Gastroesophageal sphincter (tissue), 4 donors: ENCODE data around the gene F2. TPM values are rescaled to one million over a fixed set of nuclear protein-coding genes. Genes with fewer than 3 reads are reported as not detected.

ENCODE experiments used
- ATAC-seq: fragments of 150-250 bp; one replicate; pipeline ENCODE4 v1.9.1; 2016; ENCODE audit warnings: mild to moderate bottlenecking, moderate library complexity
- H3K27ac ChIP-seq, 4 donors: fragments of 200-600 bp; sonication (generic) in 3 of 4; 1 replicate in 3 of 4; 2 replicates in 1 of 4; pipeline ENCODE4 v1.5.1; 2016 to 2019
- H3K27me3 ChIP-seq: fragments of 200-600 bp; sonication (generic); one replicate; pipeline ENCODE4 v1.5.1; 2019
- H3K36me3 ChIP-seq, 2 donors: fragments of 200-600 bp; sonication (generic); one replicate each; pipeline ENCODE4 v1.5.1; 2019; ENCODE audit warnings: control low read depth in 1 of 2
- H3K4me1 ChIP-seq, 3 donors: fragments of 200-600 bp; sonication (generic); 1 replicate in 2 of 3; 2 replicates in 1 of 3; pipeline ENCODE4 v1.5.1; 2016 to 2019; ENCODE audit warnings: control low read depth in 2 of 3
- H3K4me3 ChIP-seq, 2 donors: fragments of 200-600 bp; sonication (generic); one replicate each; pipeline ENCODE4 v1.5.1; 2019; ENCODE audit warnings: mild to moderate bottlenecking in 1 of 2, moderate library complexity in 1 of 2
- H3K9me3 ChIP-seq, 3 donors: fragments of 200-600 bp; sonication (generic); one replicate each; pipeline ENCODE4 v1.5.1; 2017 to 2019; ENCODE audit warnings: control low read depth in 2 of 3
- EP300 ChIP-seq: sonication (generic); formaldehyde crosslinking; IDR thresholded peaks from one replicate; pipeline ENCODE4 v1.6.1; 2017; ENCODE audit warnings: antibody characterized with exemption, mild to moderate bottlenecking
- POLR2A ChIP-seq, 2 donors: fragments of 450-650 bp; IDR thresholded peaks; one replicate each; pipeline ENCODE4 v1.6.1; 2017; ENCODE audit warnings: antibody characterized with exemption in 2 of 2, mild to moderate bottlenecking in 2 of 2, moderate library complexity in 1 of 2
- POLR2AphosphoS5 ChIP-seq: sonication (generic); formaldehyde crosslinking; IDR thresholded peaks from one replicate; pipeline ENCODE4 v1.6.1; 2017; ENCODE audit warnings: antibody characterized with exemption
- WGBS, 2 donors: methylation state at CpG; one replicate each; pipeline ENCODE4 v1.1.5; 2018; ENCODE audit warnings: low coverage in 1 of 2; 5-methylcytosine and 5-hydroxymethylcytosine counted together
- total RNA-seq, 4 donors: library from RNA; depleted of rRNA; stranded (reverse); fragments of >200 nt; gene quantifications; one replicate each; pipeline ENCODE4 v1.1.0, GENCODE V29; 2016
- TF ChIP-seq, protein P1 (sequence below), 4 experiments: fragments of 200-600 bp in 2 of 4; fragments of 450-650 bp in 2 of 4; sonication (generic) in 1 of 4; IDR thresholded peaks; one replicate each; pipeline ENCODE4 v1.5.1; 2017 to 2019; ENCODE audit warnings: antibody characterized with exemption in 4 of 4, mild to moderate bottlenecking in 2 of 4, moderate library complexity in 2 of 4

Gene F2
- total RNA-seq, 4 donors from 2014 or later = 0.62 to 3.6 TPM; not detected in 2

DNA sequence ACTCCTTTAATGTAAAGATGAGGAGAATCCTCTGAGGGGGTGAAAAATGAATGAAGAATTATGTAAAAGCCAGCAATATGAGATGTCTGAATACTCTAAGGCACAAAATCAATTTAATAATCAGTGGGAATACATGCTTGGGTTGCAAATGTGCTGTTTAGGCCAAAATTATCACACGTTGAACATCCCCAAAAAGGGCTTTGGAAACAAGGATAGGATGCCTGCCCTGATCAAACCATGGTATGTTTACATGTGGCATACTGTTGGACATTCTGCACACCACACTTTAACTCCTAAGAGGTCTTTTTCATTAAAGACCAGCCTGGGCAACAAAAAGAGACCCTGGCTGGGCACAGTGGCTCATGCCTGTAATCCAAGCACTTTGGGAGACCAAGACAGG lies 26.3 kb downstream of the F2 start:
- ATAC-seq = no peak
- Histone ChIP-seq H3K27ac (no peak overlapping the region), H3K36me3 (peaks cover 3 to 100% of the 10 kb centered on the region in 2 donors), H3K27me3 (no peaks in the 10 kb centered on the region), H3K4me1 (no peaks in the 10 kb centered on the region), H3K4me3 (no peak overlapping the region), H3K9me3 (no peaks in the 10 kb centered on the region)
- TF ChIP-seq POLR2A (IDR thresholded peaks at IDR 0.05) (no peak), POLR2AphosphoS5 (no peak), EP300 (no peak)
- TF ChIP-seq, protein P1, sequence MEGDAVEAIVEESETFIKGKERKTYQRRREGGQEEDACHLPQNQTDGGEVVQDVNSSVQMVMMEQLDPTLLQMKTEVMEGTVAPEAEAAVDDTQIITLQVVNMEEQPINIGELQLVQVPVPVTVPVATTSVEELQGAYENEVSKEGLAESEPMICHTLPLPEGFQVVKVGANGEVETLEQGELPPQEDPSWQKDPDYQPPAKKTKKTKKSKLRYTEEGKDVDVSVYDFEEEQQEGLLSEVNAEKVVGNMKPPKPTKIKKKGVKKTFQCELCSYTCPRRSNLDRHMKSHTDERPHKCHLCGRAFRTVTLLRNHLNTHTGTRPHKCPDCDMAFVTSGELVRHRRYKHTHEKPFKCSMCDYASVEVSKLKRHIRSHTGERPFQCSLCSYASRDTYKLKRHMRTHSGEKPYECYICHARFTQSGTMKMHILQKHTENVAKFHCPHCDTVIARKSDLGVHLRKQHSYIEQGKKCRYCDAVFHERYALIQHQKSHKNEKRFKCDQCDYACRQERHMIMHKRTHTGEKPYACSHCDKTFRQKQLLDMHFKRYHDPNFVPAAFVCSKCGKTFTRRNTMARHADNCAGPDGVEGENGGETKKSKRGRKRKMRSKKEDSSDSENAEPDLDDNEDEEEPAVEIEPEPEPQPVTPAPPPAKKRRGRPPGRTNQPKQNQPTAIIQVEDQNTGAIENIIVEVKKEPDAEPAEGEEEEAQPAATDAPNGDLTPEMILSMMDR (IDR thresholded peaks at IDR 0.05) = no peak
- 75 to 100% methylated on average over 1 of the region's 1 CpG for WGBS, 2 donors

DNA sequence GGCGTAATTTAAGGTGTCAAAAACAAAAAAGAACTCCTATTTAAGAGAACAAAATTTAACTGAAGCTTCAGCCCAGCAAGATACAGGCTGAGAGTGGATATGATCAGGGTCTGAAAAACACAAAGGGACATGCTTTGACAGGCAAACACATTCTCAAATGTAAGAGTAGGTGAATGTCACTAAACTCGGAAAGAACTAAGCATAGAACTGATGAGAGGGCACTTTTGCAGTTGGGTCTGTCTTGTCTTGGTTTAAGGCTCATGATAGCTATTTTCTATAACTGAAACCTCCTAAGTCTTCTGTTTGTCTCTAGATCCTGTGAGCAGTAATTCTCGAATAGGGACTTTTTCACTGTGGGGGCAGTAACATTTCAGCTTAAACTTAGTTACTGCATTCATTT lies 27.0 kb downstream of the F2 start:
- H3K4me3 ChIP-seq = no peak overlapping the region
- WGBS, 2 donors = 89 to 90% methylated on average over 3 of the region's 3 CpGs
- no peak overlapping the region for H3K27ac ChIP-seq
- H3K9me3 ChIP-seq = no peaks in the 10 kb centered on the region
- TF ChIP-seq EP300 = no peak
- TF ChIP-seq, protein P1 (IDR thresholded peaks at IDR 0.05) = no peak
- TF ChIP-seq POLR2AphosphoS5 = no peak
- TF ChIP-seq POLR2A (IDR thresholded peaks at IDR 0.05) = no peak
- H3K36me3 ChIP-seq = peaks cover 7 to 100% of the 10 kb centered on the region in 2 donors
- no peak for ATAC-seq
- no peaks in the 10 kb centered on the region for H3K27me3 ChIP-seq
- H3K4me1 ChIP-seq = no peaks in the 10 kb centered on the region

DNA sequence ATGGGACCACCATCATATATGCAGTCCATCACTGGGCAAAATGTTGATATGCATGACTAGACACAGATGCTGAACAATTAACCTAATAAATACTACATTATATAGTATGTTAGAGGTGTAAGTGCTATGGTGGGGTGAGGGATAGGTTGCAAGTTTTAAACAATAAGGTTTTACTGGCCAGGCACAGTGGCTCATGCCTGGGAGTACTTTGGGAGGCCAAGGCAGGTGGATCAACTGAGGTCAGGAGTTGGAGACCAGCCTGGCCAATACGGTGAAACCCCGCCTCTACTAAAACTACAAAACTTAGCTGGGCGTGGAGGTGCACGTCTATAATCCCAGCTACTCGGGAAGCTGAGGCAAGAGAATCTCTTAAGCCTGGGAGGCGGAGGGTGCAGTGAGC lies 28.1 kb downstream of the F2 start:
- WGBS, 2 donors = 86 to 94% methylated on average over 6 of the region's 6 CpGs
- Histone ChIP-seq H3K4me3 (no peak overlapping the region), H3K27ac (no peak overlapping the region), H3K27me3 (no peaks in the 10 kb centered on the region), H3K4me1 (no peaks in the 10 kb centered on the region), H3K36me3 (peaks cover 10 to 98% of the 10 kb centered on the region in 2 donors), H3K9me3 (no peaks in the 10 kb centered on the region)
- TF ChIP-seq POLR2A (IDR thresholded peaks at IDR 0.05) (no peak), EP300 (no peak), POLR2AphosphoS5 (no peak)
- TF ChIP-seq, protein P1 (IDR thresholded peaks at IDR 0.05) = no peak
- no peak for ATAC-seq

DNA sequence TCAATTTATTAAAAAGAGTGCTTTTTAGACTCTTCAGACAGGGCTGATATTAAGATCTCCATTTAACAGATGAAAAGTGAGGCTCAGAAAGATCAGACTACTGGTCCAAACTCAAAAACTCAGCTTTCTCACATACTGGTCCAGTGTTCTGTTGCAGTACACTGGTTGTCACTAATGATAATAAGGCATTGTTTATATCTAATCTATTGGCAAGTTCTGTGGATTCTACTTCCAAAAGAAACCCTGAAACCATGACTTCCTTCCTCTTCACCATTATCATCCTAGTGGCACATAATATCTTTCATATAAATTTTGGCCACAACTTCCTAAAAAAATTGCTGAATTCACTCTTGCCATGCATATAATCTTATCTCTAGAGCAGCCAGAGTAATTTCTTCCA lies 36.9 kb downstream of the F2 start:
- no peaks in the 10 kb centered on the region for H3K9me3 ChIP-seq
- no peak overlapping the region for H3K4me3 ChIP-seq
- no peaks in the 10 kb centered on the region for H3K27me3 ChIP-seq
- peaks cover 8 to 98% of the 10 kb centered on the region in 2 donors for H3K36me3 ChIP-seq
- TF ChIP-seq POLR2A (IDR thresholded peaks at IDR 0.05) (no peak), EP300 (no peak), POLR2AphosphoS5 (no peak)
- TF ChIP-seq, protein P1 (IDR thresholded peaks at IDR 0.05) = no peak
- no peaks in the 10 kb centered on the region for H3K4me1 ChIP-seq
- no peak for ATAC-seq
- no peak overlapping the region for H3K27ac ChIP-seq

DNA sequence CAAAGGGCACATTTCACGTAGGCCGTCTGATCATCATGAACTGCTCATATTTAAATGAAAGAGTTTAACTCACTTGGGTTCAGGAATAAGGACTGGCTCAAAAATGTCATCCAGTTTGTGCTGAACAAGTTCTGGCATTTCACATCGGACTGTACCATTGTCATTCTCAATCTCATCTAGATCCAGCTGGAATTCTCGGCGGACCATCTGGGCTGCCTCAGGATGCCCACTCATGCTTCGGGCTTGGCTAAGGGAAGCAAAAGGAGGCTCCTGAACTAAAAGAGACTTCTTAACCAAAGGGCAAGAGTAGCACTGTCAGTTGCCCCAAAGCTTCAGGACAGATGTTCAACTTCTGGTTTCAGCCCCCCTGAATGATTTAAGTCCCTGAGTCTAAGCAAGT lies 40.2 kb downstream of the F2 start:
- Histone ChIP-seq H3K27me3 (no peaks in the 10 kb centered on the region), H3K27ac (no peak overlapping the region), H3K9me3 (no peaks in the 10 kb centered on the region), H3K4me3 (no peak overlapping the region), H3K36me3 (peaks cover 11 to 100% of the 10 kb centered on the region in 2 donors), H3K4me1 (no peaks in the 10 kb centered on the region)
- TF ChIP-seq, protein P1 (IDR thresholded peaks at IDR 0.05) = no peak
- no peak for TF ChIP-seq POLR2AphosphoS5
- TF ChIP-seq POLR2A (IDR thresholded peaks at IDR 0.05) = no peak
- TF ChIP-seq EP300 = no peak
- 94 to 96% methylated on average over 6 of the region's 6 CpGs for WGBS, 2 donors
- ATAC-seq = no peak
